ENCODE results near the gene PAK1.
"Not testable (repeated sequence)": the region's sequence is repeated elsewhere in the genome, so short reads cannot be mapped to it uniquely, and the experiment has no call there.

PAK1 gene

GRCh38 chr11:77473801-77474683 is at the start of gene PAK1:
PAK1 (minus strand) TSS chr11:77474094; CDS start chr11:77392520, 81,574 bp downstream.
- peak; percentile 74 to 80 for DNase-seq (ENCODE audit: low read depth in 2 of 2)

GRCh38 chr11:77522215-77522614 is 48.3 kb upstream of the PAK1 start:
- no peak for DNase-seq (ENCODE audit: low read depth in 2 of 2)

GRCh38 chr11:77519847-77520246 is 46.0 kb upstream of the PAK1 start:
- no peak for DNase-seq (ENCODE audit: low read depth in 2 of 2)

DNA sequence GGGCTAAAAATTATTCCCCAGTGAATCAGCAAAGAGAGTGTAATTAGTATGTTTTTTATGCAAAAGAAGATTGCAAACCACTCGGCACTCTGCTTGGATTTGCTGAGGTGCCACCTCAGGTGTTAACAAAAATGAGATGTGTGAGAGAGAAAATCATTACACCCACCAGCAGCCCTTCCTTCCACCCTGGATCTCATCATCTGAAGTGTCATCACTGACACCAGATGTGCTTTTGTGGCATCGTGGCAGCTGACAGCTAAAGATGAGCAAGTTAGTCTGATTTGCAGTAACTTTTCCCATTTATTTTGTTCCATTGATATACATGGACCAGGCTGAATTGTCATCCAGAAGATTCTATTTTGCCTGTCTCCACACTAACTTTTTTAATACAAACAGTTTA is 44.6 kb upstream of the PAK1 start:
- DNase-seq (ENCODE audit: low read depth in 2 of 2) = no peak

GRCh38 chr11:77517753-77518152 is 43.9 kb upstream of the PAK1 start:
- DNase-seq (ENCODE audit: low read depth in 2 of 2) = no peak

- no peak for DNase-seq (ENCODE audit: low read depth in 2 of 2)
These were observed 43.3 kb upstream of the PAK1 start for GRCh38 chr11:77517226-77517625.

- DNase-seq (ENCODE audit: low read depth in 2 of 2) = no peak
These were observed 41.6 kb upstream of the PAK1 start for GRCh38 chr11:77515483-77515882.

DNA sequence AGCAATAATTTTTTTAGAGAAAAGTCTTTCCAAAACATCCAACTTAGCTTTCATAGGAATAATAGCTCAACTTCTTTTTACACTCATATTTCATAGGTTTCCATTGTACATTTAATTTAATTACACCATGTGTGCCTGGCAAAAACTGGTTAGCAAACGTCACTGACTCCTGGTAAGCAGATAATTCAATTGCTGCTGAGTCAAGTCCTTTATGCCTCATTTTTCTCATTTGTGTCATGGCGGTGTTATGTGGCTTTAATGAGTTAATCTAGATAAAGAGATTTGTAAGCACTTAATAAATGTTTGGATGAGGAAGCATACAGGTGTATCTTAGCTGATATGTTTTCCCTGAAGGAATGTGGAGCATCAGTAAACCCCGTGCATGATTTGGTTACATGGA is 41.2 kb upstream of the PAK1 start:
- no peak for DNase-seq (ENCODE audit: low read depth in 2 of 2)

DNA sequence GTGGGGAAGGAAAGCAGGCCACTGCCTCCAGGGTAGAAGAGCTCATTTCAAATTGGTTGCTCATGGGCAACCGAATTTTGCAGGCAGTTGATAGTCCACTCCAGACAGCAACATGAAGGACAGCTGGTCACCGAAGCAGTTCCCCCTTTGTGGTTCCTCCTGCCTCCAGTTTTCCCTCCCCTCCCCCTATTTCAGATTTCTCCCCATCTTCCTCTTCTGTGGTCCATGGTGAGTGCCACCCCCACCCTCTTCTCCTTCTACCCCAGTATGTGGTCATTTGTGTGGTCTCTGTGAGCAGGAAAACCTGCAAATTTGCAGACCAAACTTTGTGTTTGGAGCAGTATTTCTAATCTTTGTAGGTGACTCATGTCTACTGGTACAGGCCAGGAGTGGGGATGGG is 38.2 kb upstream of the PAK1 start:
- DNase-seq (ENCODE audit: low read depth in 2 of 2) = no peak

DNA sequence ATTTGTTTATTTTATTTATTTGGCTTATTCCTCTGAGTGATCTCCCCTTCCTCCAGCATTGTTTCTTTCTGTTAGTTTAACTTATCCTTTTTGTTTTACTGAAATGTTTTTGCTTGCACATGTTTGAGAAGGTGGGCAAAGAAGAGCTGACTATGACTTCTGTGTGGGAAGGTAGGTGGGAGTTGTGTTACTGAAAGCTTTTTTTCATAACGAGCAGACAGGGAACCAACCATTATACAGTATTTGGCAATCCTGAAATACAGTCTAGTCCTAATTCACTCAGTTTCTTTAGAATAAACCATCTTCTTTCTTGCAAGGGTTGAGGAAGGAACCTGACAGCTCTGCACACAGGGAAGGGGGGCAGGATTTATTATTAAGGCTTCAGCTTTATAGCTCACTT is 37.0 kb upstream of the PAK1 start:
- DNase-seq (ENCODE audit: low read depth in 2 of 2) = no peak

- DNase-seq (ENCODE audit: low read depth in 2 of 2) = no peak
These were observed 36.2 kb upstream of the PAK1 start for GRCh38 chr11:77510095-77510494.

GRCh38 chr11:77508019-77508418 is 34.1 kb upstream of the PAK1 start:
- DNase-seq (ENCODE audit: low read depth in 2 of 2) = no peak

DNA sequence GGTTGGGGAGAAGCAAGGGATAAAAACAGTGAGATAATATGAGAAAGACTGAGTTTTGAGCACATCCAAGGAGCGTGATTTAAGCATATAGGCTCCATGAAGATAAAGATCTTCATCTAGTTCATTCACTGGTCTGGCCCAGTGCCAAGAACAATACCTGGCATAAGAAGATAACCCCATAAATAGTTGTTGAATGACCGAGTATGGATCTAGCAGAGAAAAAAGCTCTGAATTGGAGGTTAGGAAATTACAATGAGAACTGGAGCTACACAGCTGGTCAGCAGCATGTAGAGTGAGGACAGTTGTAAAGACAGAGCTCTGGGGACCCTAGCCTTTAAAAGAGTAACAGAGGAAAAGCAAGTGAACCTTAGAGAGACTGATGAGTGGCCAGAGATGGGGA is 33.0 kb upstream of the PAK1 start:
- no peak for DNase-seq (ENCODE audit: low read depth in 2 of 2)

DNA sequence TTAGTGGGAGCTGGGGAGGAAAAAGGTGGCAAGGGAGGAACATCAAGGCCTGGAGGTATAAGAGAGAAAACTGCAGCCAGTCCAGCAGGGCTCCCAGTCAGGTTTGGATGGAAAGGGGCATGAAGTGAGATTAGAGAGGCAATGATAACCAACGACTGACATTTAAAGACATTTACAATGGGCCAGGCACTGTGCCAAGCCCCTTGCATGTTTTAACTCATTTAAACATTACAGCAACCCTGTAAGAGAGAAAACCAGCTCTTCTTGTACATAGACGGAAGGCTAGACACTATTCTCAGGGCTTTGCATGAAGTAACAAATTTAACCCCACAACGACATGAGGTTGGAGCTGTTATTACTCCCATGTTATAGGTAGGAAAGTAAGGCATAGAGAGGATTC is 32.1 kb upstream of the PAK1 start:
- no peak for DNase-seq (ENCODE audit: low read depth in 2 of 2)

DNA sequence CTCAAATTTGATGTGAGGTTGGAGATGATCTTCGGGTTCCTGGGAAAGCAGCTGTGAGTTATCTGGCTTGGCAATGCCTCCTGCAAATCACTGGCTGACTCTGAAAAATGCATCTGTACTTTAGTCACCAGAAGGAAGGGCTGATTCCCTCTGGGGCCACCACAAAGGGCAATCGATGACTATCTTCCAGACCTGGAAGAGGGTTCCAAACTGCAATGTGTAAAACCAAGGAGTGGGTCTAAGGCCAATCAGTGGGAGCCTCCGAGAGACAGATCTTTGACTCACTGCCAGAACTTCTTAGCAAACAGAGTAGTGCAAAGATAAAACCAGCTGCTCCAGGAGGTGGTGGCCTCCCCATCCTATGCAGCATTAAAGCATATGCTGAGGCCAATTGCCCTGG is 29.1 kb upstream of the PAK1 start:
- DNase-seq (ENCODE audit: low read depth in 2 of 2) = no peak

DNA sequence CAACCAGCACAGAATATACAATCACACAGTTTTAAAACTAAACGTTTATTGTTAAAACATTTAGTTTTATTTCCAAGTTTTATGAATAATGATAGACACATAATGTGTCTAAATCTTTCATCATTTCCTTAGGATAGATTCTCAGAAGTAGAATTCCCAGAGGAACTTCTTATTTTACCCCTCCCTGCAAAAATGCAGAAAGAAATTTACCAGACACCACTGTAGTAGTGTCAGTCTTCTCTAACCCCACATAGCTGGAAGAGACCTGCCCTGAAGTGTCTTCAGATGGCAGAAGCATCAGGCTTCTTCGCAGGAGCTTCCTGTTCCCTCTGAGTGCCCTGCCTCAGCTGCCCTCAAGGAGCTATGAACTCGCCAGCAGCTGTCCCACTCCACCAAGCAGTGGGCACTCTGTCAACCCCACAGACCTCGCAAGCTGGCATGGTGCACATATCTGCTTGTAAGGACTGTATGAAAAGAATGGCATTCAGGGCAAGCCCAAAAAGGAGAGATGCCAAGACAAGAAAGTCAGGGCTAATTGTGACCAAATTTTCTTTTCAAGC is 28.5 kb upstream of the PAK1 start:
- DNase-seq (ENCODE audit: low read depth in 2 of 2) = no peak

DNA sequence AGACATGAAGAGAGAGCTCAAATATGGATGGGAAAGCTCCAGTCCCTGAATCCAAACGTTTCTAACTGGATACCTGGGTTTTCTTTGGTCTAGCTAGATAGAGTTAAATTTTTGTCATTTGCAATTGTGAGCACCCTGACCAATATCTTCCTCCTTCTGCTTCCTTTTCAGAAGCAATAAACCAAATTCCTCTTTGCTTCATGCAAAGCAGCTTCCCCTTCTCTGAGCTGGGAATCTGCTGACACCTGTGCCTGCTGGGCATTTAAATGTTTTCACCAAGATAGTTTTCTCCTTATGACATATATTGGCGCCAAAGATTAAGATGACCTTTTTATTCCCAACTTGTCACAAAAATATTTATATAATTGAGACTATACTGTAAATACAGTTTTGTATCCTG is 27.9 kb upstream of the PAK1 start:
- no peak for DNase-seq (ENCODE audit: low read depth in 2 of 2)

- DNase-seq (ENCODE audit: low read depth in 2 of 2) = no peak
These were observed 23.5 kb upstream of the PAK1 start for GRCh38 chr11:77497368-77497767.

GRCh38 chr11:77495526-77495925 is 21.6 kb upstream of the PAK1 start:
- DNase-seq (ENCODE audit: low read depth in 2 of 2) = no peak

DNA sequence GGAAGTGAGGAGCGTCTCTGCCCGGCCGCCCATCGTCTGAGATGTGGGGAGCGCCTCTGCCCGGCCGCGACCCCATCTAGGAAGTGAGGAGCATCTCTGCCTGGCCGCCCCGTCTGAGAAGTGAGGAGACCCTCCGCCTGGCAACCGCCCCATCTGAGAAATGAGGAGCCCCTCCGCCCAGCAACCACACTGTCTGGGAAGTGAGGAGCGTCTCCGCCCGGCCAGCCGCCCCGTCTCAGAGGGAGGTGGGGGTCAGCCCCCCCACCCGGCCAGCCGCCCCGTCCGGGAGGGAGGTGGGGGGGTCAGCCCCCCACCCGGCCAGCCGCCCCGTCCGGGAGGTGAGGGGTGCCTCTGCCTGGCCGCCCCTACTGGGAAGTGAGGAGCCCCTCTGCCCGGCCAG is 16.1 kb upstream of the PAK1 start:
- not testable (repeated sequence) for DNase-seq (ENCODE audit: low read depth in 2 of 2)

DNA sequence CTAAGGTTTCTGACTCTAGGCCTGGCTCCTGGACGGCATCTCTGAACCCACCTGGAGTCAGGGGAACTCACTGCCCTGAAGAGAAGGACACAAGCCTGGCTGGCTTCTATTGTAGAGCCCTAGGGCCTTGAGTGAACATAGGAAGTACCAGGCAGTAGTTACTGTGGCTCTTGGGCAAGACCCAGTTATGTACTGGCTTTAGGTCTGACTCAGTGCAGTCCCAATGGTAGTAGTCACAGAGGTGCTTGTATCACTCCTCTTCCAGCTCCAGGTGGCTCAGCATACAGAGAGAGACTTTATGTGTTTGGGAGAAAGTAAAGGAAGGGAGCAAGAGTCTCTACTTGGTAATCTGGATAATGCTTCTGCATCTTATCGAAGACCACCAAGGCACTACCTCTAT is 13.9 kb upstream of the PAK1 start:
- no peak for DNase-seq (ENCODE audit: low read depth in 2 of 2)

- DNase-seq (ENCODE audit: low read depth in 2 of 2) = no peak
These were observed 6.0 kb upstream of the PAK1 start for GRCh38 chr11:77479746-77480352.

- DNase-seq (ENCODE audit: low read depth in 2 of 2) = no peak
These were observed 1.3 kb upstream of the PAK1 start for GRCh38 chr11:77475206-77475605.
